Left lung (tissue), 10 donors: ENCODE measurements around the gene IRGC. TPM values are rescaled to one million over a fixed set of nuclear protein-coding genes. Genes with fewer than 3 reads are reported as not detected.

ENCODE experiments used
- ATAC-seq: fragments of 200-7000 bp; cut with Tn5 transposase; one replicate; pipeline ENCODE4 v1.9.1; 2020; ENCODE audit warnings: moderate library complexity
- DNase-seq, 4 donors: peaks; one replicate each; pipeline ENCODE4 v3.0.0-alpha.2; 2013 to 2020
- H3K27ac ChIP-seq, 2 donors: fragments of 200-600 bp; sonication (generic) in 1 of 2; one replicate each; pipeline versions ENCODE4 v1.5.0 to v1.8.0; 2020 to 2021
- H3K27me3 ChIP-seq, 2 donors: fragments of 200-600 bp; sonication (generic) in 1 of 2; one replicate each; pipeline versions ENCODE4 v1.5.0 to v1.8.0; 2020 to 2021
- H3K36me3 ChIP-seq, 2 donors: fragments of 200-600 bp; sonication (generic) in 1 of 2; one replicate each; pipeline versions ENCODE4 v1.5.0 to v1.8.0; 2020 to 2021
- H3K4me1 ChIP-seq, 2 donors: fragments of 200-600 bp; one replicate each; pipeline ENCODE4 v1.8.0; 2021
- H3K4me3 ChIP-seq, 2 donors: fragments of 200-600 bp; sonication (generic) in 1 of 2; one replicate each; pipeline versions ENCODE4 v1.5.0 to v1.8.0; 2020 to 2021; ENCODE audit warnings: mild to moderate bottlenecking in 1 of 2
- H3K9me3 ChIP-seq, 2 donors: fragments of 200-600 bp; sonication (generic) in 1 of 2; one replicate each; pipeline versions ENCODE4 v1.5.0 to v1.8.0; 2020 to 2021
- intact Hi-C, 2 donors: fragments of 100-400 bp; cut with DNase I; formaldehyde crosslinking; loops; one replicate each; pipeline versions ENCODE4 v1.11.2 to v1.14.2; 2022
- polyA plus RNA-seq, 6 donors: library from polyadenylated mRNA; unstranded; fragments of 120-200 nt; gene quantifications; one replicate each; pipeline ENCODE4 v1.2.1, GENCODE V29; 2013; ENCODE audit not compliant: insufficient read length in 6 of 6
- total RNA-seq, 2 donors: library from RNA; stranded (reverse); fragmentation: NEBNext Ultra II Directional; extraction: Animal tissue kit (Norgen Biotek cat#: 25700); gene quantifications; one replicate each; pipeline ENCODE4 v1.2.1, GENCODE V29; 2021
- TF ChIP-seq, protein P1 (sequence below), 2 donors: fragments of 200-600 bp; sonication (generic) in 1 of 2; IDR thresholded peaks; one replicate each; pipeline versions ENCODE4 v1.5.0 to v1.8.0; 2021; ENCODE audit warnings: antibody characterized with exemption in 2 of 2
- donor health status: DM: no; HTN: yes; CAD: no.
- donor health status: DM: no; HTN: no; CAD: no.

Gene IRGC
- total and polyA plus RNA-seq, 8 donors: not detected

DNA sequence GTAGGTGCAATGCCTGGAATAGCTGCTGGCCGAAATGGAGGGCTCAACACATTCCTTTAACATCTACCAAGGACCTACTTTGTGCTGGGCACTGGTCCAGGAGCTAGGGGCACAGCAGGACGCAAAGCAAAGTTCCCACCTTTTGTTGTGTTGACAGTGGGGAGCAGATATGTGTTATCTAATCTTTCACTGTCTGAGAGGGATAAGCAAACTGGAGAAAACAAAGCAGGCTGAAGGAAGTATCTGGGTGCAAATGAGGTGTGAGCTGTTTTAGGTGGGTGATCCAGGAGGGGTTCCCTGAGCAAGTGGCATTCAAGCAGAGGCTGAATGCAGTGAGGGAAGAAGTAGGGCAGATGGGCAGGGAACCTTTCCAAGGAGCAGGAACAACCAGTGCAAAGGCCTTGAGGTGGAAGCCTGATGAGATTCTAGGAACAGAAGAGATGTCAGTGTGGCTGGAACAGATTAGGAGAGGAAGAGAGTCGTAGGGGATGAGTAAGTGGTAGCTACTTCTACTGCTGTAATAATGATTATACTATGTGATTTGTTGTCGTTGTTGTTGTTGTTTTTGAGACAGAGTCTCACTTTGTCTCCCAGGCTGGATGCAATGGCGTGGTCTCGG lies 43.7 kb upstream of the IRGC start:
- peaks cover 8 to 65% of the 10 kb centered on the region in 2 donors for H3K4me1 ChIP-seq
- DNase-seq (no peak), ATAC-seq (no peak)
- TF ChIP-seq, protein P1, sequence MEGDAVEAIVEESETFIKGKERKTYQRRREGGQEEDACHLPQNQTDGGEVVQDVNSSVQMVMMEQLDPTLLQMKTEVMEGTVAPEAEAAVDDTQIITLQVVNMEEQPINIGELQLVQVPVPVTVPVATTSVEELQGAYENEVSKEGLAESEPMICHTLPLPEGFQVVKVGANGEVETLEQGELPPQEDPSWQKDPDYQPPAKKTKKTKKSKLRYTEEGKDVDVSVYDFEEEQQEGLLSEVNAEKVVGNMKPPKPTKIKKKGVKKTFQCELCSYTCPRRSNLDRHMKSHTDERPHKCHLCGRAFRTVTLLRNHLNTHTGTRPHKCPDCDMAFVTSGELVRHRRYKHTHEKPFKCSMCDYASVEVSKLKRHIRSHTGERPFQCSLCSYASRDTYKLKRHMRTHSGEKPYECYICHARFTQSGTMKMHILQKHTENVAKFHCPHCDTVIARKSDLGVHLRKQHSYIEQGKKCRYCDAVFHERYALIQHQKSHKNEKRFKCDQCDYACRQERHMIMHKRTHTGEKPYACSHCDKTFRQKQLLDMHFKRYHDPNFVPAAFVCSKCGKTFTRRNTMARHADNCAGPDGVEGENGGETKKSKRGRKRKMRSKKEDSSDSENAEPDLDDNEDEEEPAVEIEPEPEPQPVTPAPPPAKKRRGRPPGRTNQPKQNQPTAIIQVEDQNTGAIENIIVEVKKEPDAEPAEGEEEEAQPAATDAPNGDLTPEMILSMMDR (IDR thresholded peaks at IDR 0.05): no peak
- no peaks in the 10 kb centered on the region for H3K27me3 ChIP-seq
- H3K27ac ChIP-seq: peak overlapping the region in 1 of 2 donors; percentile 97
- H3K4me3 ChIP-seq: no peak overlapping the region
- intact Hi-C loops: loop anchor here in 1 of 2 donors (10.0 kb wide), 1 partner anchor 63 kb away; no protein-coding TSS in a partner anchor
- peaks cover 0 to 6% of the 10 kb centered on the region in 2 donors for H3K36me3 ChIP-seq
- no peaks in the 10 kb centered on the region for H3K9me3 ChIP-seq

GRCh38 chr19:43673637-43674036 lies 42.2 kb upstream of the IRGC start:
- TF ChIP-seq, protein P1 (IDR thresholded peaks at IDR 0.05): no peak

DNA sequence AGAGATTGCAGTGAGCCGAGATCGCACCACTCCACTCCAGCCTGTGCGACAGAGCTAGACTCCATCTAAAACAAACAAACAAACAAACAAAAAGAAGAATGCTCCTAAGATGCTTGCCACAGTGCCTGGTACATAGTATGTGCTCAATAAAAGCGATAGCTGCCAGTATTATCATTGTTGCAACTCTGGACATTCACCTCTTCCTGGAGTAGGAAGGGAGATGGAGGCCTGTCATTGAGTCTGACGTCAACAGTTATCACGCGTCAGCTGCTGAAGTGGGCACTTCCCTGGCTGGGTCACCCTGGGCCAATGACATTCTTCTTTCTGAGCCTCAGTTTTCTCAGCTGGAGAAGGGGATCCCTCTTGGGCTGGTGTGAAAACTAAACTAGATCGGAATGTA lies 41.7 kb upstream of the IRGC start:
- H3K4me3 ChIP-seq: no peak overlapping the region
- peak in 1 of 4 donors; percentile 74 for DNase-seq
- no peaks in the 10 kb centered on the region for H3K36me3 ChIP-seq
- peak overlapping the region; percentile 54 to 97 for H3K27ac ChIP-seq
- TF ChIP-seq, protein P1 (IDR thresholded peaks at IDR 0.05): no peak
- peaks cover 8 to 56% of the 10 kb centered on the region in 2 donors for H3K4me1 ChIP-seq
- no peaks in the 10 kb centered on the region for H3K9me3 ChIP-seq
- no peaks in the 10 kb centered on the region for H3K27me3 ChIP-seq
- peak; percentile 11 for ATAC-seq
- intact Hi-C loops: loop anchor here in 1 of 2 donors (10.0 kb wide), 1 partner anchor 61 kb away; no protein-coding TSS in a partner anchor

More at GRCh38 chr19:43673637-43674036, 42.2 kb upstream of the IRGC start:
- H3K27ac ChIP-seq: peak overlapping the region; percentile 6 to 97
- DNase-seq: no peak
- H3K4me3 ChIP-seq: no peak overlapping the region
- H3K27me3 ChIP-seq: no peaks in the 10 kb centered on the region
- no peaks in the 10 kb centered on the region for H3K9me3 ChIP-seq
- H3K4me1 ChIP-seq: peaks cover 8 to 56% of the 10 kb centered on the region in 2 donors
- intact Hi-C loops: loop anchor here in 1 of 2 donors (10.0 kb wide), 1 partner anchor 61 kb away; no protein-coding TSS in a partner anchor
- no peaks in the 10 kb centered on the region for H3K36me3 ChIP-seq
- ATAC-seq: no peak

GRCh38 chr19:43674596-43674995 lies 41.3 kb upstream of the IRGC start:
- H3K36me3 ChIP-seq: no peaks in the 10 kb centered on the region
- H3K27ac ChIP-seq: peak overlapping the region; percentile 54 to 97
- TF ChIP-seq, protein P1 (IDR thresholded peaks at IDR 0.05): no peak
- H3K27me3 ChIP-seq: no peaks in the 10 kb centered on the region
- H3K9me3 ChIP-seq: no peaks in the 10 kb centered on the region
- H3K4me3 ChIP-seq: no peak overlapping the region
- peaks cover 8 to 56% of the 10 kb centered on the region in 2 donors for H3K4me1 ChIP-seq
- DNase-seq (peak in 1 of 4 donors; percentile 40), ATAC-seq (peak; percentile 16)
- intact Hi-C loops: loop anchor here in 1 of 2 donors (10.0 kb wide), 1 partner anchor 60 kb away; no protein-coding TSS in a partner anchor

DNA sequence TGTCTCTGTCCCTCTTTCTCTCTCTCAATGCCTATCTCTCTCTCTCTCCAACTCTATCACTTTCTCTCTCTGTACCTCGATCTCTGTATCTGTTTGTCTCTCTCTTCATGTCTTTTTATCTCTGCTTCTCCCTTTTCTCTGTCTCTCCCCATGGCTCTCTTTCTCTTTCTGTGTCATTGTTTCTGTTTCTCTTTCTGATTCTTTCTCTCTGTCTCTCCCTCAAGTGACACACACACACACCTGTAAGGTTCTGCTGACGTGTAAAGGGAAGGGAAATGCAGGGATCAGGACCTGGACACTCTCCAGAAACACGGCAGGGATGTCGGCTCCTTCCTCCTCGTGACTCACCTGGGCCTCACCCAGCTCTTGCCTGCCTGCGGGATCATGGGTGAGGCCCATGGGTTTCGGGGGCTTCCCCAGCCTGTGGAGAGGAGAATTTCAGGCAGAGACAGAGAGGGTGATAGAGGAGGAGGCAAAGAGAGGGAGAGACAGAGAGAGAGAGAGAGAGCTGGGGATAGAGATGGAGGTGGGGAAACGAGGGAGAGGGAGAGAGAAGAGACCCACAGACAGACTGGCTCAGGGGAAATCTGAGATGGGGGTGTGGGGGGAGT lies 40.5 kb upstream of the IRGC start:
- Histone ChIP-seq H3K4me3 (no peak overlapping the region), H3K4me1 (peaks cover 4 to 52% of the 10 kb centered on the region in 2 donors), H3K27me3 (no peaks in the 10 kb centered on the region), H3K27ac (peak overlapping the region; percentile 54 to 97), H3K9me3 (no peaks in the 10 kb centered on the region), H3K36me3 (no peaks in the 10 kb centered on the region)
- ATAC-seq (peak; percentile 78), DNase-seq (peak in 2 of 4 donors; percentile 82)
- TF ChIP-seq, protein P1 (IDR thresholded peaks at IDR 0.05): no peak
- intact Hi-C loops: loop anchor here in 1 of 2 donors (10.0 kb wide), 1 partner anchor 59 kb away; no protein-coding TSS in a partner anchor
